ENCODE results near the gene GID8. TPM values are rescaled to one million over a fixed set of nuclear protein-coding genes. Genes with fewer than 3 reads are reported as not detected.

The GID8 gene
- total and polyA plus RNA-seq, 2 donors (not counting 3 experiments of a cell fraction or from before 2014, with no cell fraction given) = 25.3 to 34.6 TPM

GRCh38 chr20:62902926-62903615 is 34.9 kb upstream of the GID8 start:
- ChIA-PET CTCF (interaction anchor here (1.7 to 3.6 kb wide), 4 partner anchors 9 to 34 kb away, joined by 4 to 21 read pairs (median 6); no protein-coding TSS in a partner anchor), POLR2A (no interaction called here)
- DNase-seq (ENCODE audit: low read depth, low spot score) (no peak), FAIRE-seq (no peak)
- Histone ChIP-seq H2AFZ (ENCODE audit: low read depth, low read length) (no peak overlapping the region), H3K9me1 (replicated peaks; ENCODE audit: control insufficient read depth, extremely low read depth, insufficient read depth, low read length) (no peaks in the 10 kb centered on the region), H3K4me2 (ENCODE audit: insufficient read depth, low read length) (no peak overlapping the region), H3K9ac (replicated peaks; ENCODE audit: extremely low read depth, insufficient read depth, low read length) (no peak overlapping the region), H3K27me3 (ENCODE audit: control insufficient read depth in 2 of 2, insufficient read depth in 2 of 2, low read length in 2 of 2) (no peaks in the 10 kb centered on the region), H3K36me3 (ENCODE audit: control insufficient read depth in 2 of 2, extremely low read depth in 1 of 2, insufficient read depth in 2 of 2, low read length in 2 of 2) (peaks cover 33% of the 10 kb centered on the region in 2 experiments), H3K79me2 (ENCODE audit: control insufficient read depth, insufficient read depth, low read length) (peaks cover 13% of the 10 kb centered on the region), H3K9me3 (replicated peaks; ENCODE audit: control insufficient read depth, insufficient read depth, low read length) (no peaks in the 10 kb centered on the region), H3K27ac (ENCODE audit: insufficient read depth, low read depth, low read length) (no peak overlapping the region), H4K20me1 (replicated peaks; ENCODE audit: control insufficient read depth, extremely low read depth, insufficient read depth, low read length) (no peaks in the 10 kb centered on the region), H3K4me1 (ENCODE audit: control insufficient read depth, extremely low read depth, insufficient read depth, low read length) (no peaks in the 10 kb centered on the region), H3K4me3 (replicated peaks in 1 of 3; ENCODE audit: insufficient read depth in 1 of 3, low read depth in 1 of 3, low read length in 3 of 3) (no peak overlapping the region)
- TF ChIP-seq POLR2AphosphoS5 (IDR thresholded peaks at IDR 0.05; ENCODE audit: insufficient read depth, low read depth, low read length) = no peak
- TF ChIP-seq MYC (IDR thresholded peaks at IDR 0.05; ENCODE audit: low read depth, low read length) = no peak
- no peak for TF ChIP-seq EZH2 (IDR thresholded peaks at IDR 0.05; ENCODE audit: borderline replicate concordance, low read depth, low read length, severe bottlenecking)
- TF ChIP-seq CTCF (IDR thresholded peaks at IDR 0.05; ENCODE audit: extremely low read depth in 1 of 2, insufficient read depth in 1 of 2, low read depth in 1 of 2, low read length in 2 of 2) = no peak
- TF ChIP-seq GATA2 (IDR thresholded peaks at IDR 0.05; ENCODE audit: insufficient read depth, insufficient read length, low read depth, low read length) = no peak
- TF ChIP-seq POLR2A (IDR thresholded peaks at IDR 0.05; ENCODE audit: low read depth, low read length) = no peak
- no peak for TF ChIP-seq FOS (IDR thresholded peaks at IDR 0.05; ENCODE audit: borderline replicate concordance, insufficient read depth, low read length)
- TF ChIP-seq MAX (IDR thresholded peaks at IDR 0.05; ENCODE audit: insufficient read depth, insufficient read length) = no peak
- TF ChIP-seq JUN (IDR thresholded peaks at IDR 0.05; ENCODE audit: borderline replicate concordance, insufficient read depth, insufficient read length, low read depth) = no peak
- intact Hi-C loops (cut with micrococcal nuclease) = no loop called here
- BruUV-seq (replicated peaks) = no TSS peak
- dilution Hi-C loops (cut with MboI; ENCODE audit: extremely low pct_ligation_motif_present, low sequenced_read_pairs) = no loop called here
